Lower leg skin (tissue), 3 donors: Measurements from ENCODE around the gene BMP7.

Experiments
- POLR2A ChIP-seq, 2 donors: fragments of 450-650 bp; IDR thresholded peaks; one replicate each; pipeline ENCODE4 v1.6.1; 2016 to 2017; ENCODE audit warnings: antibody characterized with exemption in 2 of 2, mild to moderate bottlenecking in 1 of 2, moderate library complexity in 1 of 2
- TF ChIP-seq, protein P1 (sequence below), 3 donors: fragments of 450-650 bp; IDR thresholded peaks; one replicate each; pipeline ENCODE4 v1.5.1; 2016; ENCODE audit warnings: antibody characterized with exemption in 3 of 3, mild to moderate bottlenecking in 3 of 3, moderate library complexity in 2 of 3

- TF ChIP-seq POLR2A (IDR thresholded peaks at IDR 0.05), result no peak
- TF ChIP-seq, protein P1, sequence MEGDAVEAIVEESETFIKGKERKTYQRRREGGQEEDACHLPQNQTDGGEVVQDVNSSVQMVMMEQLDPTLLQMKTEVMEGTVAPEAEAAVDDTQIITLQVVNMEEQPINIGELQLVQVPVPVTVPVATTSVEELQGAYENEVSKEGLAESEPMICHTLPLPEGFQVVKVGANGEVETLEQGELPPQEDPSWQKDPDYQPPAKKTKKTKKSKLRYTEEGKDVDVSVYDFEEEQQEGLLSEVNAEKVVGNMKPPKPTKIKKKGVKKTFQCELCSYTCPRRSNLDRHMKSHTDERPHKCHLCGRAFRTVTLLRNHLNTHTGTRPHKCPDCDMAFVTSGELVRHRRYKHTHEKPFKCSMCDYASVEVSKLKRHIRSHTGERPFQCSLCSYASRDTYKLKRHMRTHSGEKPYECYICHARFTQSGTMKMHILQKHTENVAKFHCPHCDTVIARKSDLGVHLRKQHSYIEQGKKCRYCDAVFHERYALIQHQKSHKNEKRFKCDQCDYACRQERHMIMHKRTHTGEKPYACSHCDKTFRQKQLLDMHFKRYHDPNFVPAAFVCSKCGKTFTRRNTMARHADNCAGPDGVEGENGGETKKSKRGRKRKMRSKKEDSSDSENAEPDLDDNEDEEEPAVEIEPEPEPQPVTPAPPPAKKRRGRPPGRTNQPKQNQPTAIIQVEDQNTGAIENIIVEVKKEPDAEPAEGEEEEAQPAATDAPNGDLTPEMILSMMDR (IDR thresholded peaks at IDR 0.05), result no peak
Measured at GRCh38 chr20:57274846-57275245, 8.4 kb upstream of the BMP7 start.
